ENCODE measurements around the gene CNOT3. TPM values are rescaled to one million over a fixed set of nuclear protein-coding genes. Genes with fewer than 3 reads are reported as not detected.

Gene CNOT3
- total RNA-seq, 1 donor from 2014 or later, result 95.5 TPM

DNA sequence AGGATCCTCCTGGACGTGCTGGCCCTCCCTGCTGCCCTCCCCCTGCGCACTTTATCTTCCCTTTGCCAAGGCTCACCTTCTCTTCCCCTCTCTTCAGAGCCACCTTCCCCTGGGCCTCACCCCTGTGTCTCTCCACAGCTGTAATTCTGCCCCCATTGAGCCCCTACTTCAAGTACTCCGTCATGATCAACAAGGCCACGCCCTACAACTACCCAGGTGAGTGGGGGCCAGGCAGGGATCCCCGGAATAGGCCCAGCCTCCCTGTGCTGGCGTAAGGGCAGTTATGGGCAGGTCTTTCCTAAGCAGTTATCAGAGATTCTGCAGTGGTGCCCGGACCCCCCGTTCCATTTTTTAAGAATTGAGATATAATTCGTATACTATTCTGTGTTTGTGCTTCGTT lies 31.8 kb upstream of the CNOT3 start:
- Mint-ChIP-seq H3K9me3 (no peaks in the 10 kb centered on the region), H3K27me3 (ENCODE audit: low read depth) (peaks cover 3% of the 10 kb centered on the region), H3K4me1 (peaks cover 13% of the 10 kb centered on the region), H3K36me3 (ENCODE audit: low read depth) (peaks cover 4% of the 10 kb centered on the region), H3K27ac (ENCODE audit: unreplicated experiment) (no peak overlapping the region), H3K4me3 (peak overlapping the region; percentile 94)
- TF ChIP-seq, protein P1, sequence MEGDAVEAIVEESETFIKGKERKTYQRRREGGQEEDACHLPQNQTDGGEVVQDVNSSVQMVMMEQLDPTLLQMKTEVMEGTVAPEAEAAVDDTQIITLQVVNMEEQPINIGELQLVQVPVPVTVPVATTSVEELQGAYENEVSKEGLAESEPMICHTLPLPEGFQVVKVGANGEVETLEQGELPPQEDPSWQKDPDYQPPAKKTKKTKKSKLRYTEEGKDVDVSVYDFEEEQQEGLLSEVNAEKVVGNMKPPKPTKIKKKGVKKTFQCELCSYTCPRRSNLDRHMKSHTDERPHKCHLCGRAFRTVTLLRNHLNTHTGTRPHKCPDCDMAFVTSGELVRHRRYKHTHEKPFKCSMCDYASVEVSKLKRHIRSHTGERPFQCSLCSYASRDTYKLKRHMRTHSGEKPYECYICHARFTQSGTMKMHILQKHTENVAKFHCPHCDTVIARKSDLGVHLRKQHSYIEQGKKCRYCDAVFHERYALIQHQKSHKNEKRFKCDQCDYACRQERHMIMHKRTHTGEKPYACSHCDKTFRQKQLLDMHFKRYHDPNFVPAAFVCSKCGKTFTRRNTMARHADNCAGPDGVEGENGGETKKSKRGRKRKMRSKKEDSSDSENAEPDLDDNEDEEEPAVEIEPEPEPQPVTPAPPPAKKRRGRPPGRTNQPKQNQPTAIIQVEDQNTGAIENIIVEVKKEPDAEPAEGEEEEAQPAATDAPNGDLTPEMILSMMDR (conservative IDR thresholded peaks at IDR 0.05), result no peak
- DNase-seq (ENCODE audit: low read depth, low spot score), result no peak

DNA sequence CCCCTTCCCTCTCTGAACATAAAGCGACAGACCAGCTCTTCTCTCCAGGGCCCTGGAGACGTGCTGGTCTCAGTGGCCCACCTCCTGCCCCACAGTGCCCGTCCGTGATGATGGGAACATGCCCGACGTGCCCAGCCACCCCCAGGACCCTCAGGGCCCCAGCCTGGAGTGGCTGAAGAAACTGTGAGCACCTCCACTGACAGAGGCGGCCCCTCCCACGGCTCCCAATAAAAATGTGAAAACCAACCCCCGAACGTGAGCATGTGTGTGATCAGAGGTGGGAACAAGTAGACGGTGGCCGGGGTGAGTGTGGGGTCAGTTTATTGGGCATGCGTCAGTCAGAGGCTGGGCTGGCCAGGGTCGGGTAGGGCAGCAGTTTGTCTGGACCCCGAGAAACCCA lies 30.8 kb upstream of the CNOT3 start:
- peaks cover 3% of the 10 kb centered on the region for H3K27me3 Mint-ChIP-seq (ENCODE audit: low read depth)
- DNase-seq (ENCODE audit: low read depth, low spot score), result no peak
- H3K4me3 Mint-ChIP-seq, result peak overlapping the region; percentile 94
- TF ChIP-seq, protein P1 (conservative IDR thresholded peaks at IDR 0.05), result no peak
- H3K27ac Mint-ChIP-seq (ENCODE audit: unreplicated experiment), result no peak overlapping the region
- H3K9me3 Mint-ChIP-seq, result no peaks in the 10 kb centered on the region
- H3K4me1 Mint-ChIP-seq, result peaks cover 13% of the 10 kb centered on the region
- peaks cover 5% of the 10 kb centered on the region for H3K36me3 Mint-ChIP-seq (ENCODE audit: low read depth)

DNA sequence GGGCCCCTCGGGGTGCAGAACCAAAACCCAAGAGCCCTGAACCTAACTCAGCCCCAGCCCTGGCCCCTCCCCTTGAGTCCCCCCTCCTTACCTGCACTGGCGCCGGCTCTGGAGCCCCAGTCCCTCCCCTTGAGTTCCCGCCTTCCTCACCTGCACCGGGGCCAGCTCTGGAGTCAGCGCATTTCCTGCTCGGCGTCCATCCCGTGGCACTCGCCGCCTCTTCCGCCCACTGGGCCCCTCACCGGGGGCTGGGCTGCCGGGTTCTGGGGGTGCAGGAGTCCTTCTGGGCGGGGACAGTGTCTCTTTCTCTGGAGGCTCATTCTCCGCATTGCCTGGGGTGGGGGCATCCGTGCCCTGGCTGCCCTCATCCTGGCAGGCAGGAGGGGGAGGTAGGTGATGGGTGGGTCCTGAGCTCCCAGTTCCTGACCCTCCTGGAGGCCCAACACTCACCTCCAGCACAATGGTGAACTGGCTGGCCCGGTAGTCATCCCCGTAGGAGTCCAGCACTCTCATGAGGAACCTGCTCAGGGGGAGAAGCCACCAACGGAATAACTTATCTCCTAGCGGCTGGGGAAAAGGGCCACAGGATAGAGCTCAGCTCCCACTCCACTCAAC lies 29.6 kb upstream of the CNOT3 start:
- TF ChIP-seq, protein P1 (conservative IDR thresholded peaks at IDR 0.05), result no peak
- Mint-ChIP-seq H3K36me3 (ENCODE audit: low read depth) (peaks cover 5% of the 10 kb centered on the region), H3K4me1 (peaks cover 9% of the 10 kb centered on the region), H3K4me3 (peak overlapping the region; percentile 40), H3K9me3 (no peaks in the 10 kb centered on the region), H3K27ac (ENCODE audit: unreplicated experiment) (no peak overlapping the region), H3K27me3 (ENCODE audit: low read depth) (no peaks in the 10 kb centered on the region)
- no peak for DNase-seq (ENCODE audit: low read depth, low spot score)

DNA sequence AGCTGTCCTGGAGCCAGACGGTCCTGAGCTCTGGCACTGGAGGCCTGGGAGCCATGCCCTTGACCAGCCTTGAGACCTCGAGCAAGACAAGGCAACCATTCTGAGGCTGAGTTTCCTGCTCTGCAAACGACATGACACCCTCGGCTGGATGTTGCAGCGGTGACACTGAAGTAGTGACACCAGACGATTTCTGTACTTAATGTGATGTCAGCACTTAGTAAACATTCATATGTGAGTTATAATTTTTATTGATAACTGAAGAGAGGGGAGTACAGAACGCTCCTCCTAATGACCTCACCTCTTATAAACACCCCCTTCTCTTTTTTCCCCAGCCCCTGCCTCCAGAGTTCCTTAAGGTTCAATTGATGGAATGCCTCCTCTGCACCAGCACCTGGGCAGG lies 29.1 kb upstream of the CNOT3 start:
- Mint-ChIP-seq H3K4me3 (peak overlapping the region; percentile 47), H3K9me3 (no peaks in the 10 kb centered on the region), H3K36me3 (ENCODE audit: low read depth) (peaks cover 5% of the 10 kb centered on the region), H3K27me3 (ENCODE audit: low read depth) (no peaks in the 10 kb centered on the region), H3K27ac (ENCODE audit: unreplicated experiment) (no peak overlapping the region), H3K4me1 (peaks cover 8% of the 10 kb centered on the region)
- TF ChIP-seq, protein P1 (conservative IDR thresholded peaks at IDR 0.05), result no peak
- no peak for DNase-seq (ENCODE audit: low read depth, low spot score)

DNA sequence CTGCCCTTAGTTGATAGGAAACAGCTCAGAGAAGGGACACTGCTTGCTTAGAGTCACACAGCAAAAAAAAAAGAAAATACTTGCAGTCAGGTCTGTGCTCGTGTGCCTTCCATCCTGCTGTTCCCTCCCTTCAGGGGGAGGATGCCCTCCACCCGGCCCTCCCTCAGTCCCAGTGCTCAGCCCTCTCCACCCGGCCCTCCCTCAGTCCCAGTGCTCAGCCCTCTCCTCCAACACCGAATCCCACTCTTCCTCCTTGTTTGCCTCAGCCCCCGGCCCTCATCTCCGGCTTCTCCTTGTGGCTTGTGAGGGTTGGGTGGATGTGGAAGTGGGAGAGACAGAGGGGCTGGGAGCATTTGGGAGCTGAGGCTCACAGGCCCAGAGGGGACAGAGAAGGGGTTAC lies 27.9 kb upstream of the CNOT3 start:
- Mint-ChIP-seq H3K27ac (ENCODE audit: unreplicated experiment) (no peak overlapping the region), H3K36me3 (ENCODE audit: low read depth) (peaks cover 5% of the 10 kb centered on the region), H3K4me3 (peak overlapping the region; percentile 12), H3K27me3 (ENCODE audit: low read depth) (no peaks in the 10 kb centered on the region), H3K4me1 (peaks cover 16% of the 10 kb centered on the region), H3K9me3 (no peaks in the 10 kb centered on the region)
- TF ChIP-seq, protein P1 (conservative IDR thresholded peaks at IDR 0.05), result no peak
- DNase-seq (ENCODE audit: low read depth, low spot score), result no peak
